HPDE6-E6E7 (cell line): Measurements from ENCODE around the gene INCENP.

ENCODE experiments used
- DNase-seq: peaks from one replicate; pipeline ENCODE4 v3.0.0; 2011; ENCODE audit warnings: missing footprints; ENCODE audit errors: extremely low spot score

Gene INCENP

DNA sequence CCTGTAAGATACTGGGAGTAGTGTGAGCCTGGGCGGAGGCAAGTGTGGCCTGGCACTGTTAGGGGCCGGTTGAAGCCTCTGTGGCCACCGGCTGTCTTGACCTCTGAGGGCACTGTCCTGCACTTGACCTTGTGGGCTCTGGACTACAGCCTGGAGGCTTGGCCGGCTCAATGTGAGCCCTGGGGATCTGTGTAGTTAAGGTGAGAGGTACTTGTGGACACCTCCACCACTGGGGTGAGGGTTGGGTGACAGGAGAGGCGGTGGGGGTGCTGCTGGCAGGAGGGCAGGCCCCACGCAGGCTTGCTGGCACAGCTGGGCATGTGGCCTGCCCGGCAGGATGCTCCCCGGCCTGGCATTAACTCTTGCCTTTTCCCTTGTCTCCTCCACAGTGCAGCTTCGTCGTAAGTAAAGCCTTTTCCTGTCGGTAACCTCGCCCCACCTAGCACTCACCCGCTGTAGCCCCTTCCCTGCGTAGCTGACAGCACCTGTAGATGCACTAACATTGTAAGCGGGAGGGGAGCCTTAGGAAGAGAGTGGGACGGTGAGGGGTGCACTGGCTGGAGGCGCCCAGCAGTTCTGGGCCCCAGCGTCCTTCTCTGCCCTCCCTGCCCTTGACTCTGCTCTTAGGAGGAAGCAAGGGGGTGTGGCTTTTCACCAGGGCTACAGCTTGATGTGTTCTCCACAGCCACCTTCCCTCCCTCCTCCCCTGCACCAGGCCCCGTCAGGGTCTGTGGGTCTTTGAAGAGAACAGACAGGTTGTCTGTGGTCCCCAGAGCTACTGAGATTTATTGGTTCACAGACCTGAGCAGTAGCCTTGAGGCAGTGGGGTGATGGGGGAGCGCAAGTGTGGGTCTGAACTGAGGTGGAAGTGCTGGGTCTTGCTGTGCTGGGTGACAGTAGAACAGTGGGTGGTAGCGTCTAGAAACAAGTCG, 17.6 kb downstream of the INCENP start:
- DNase-seq, result no peak

DNA sequence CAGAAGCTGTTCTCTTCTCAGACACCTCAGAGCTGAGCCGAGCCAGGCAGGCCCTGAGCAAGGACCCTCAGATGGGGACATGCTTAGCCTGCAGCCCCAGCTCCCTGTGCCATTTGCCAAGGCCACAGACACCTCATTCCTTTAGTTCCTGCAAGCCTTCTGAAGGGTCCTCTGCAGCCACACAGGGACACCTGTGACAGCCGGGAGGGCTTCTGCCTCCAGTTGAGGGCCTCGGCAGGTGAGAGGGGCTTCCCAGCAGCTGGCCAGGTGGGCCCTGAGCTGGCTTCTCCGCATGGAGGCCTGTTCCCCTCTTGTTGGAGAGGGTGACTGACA, 18.2 kb downstream of the INCENP start:
- DNase-seq, result no peak

DNA sequence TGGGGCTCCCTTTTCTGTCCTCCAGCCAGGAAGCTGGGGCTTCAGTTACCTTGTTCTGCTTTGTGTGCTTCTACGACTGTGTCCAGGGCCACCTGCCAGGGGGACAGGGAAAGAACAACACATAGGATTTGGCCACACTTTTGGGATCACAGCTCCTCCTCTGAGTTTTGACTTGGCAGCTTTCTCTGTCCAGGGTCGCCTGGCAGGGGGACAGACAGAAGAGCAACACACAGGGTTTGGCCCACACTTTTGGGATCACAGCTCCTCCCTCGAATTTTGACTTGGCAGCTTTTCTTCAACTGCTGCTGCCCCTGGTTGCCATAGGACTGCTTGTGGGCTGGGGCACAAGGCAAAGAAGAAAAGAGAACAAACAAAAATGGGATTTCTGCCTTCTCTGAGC, 19.1 kb downstream of the INCENP start:
- no peak for DNase-seq

DNA sequence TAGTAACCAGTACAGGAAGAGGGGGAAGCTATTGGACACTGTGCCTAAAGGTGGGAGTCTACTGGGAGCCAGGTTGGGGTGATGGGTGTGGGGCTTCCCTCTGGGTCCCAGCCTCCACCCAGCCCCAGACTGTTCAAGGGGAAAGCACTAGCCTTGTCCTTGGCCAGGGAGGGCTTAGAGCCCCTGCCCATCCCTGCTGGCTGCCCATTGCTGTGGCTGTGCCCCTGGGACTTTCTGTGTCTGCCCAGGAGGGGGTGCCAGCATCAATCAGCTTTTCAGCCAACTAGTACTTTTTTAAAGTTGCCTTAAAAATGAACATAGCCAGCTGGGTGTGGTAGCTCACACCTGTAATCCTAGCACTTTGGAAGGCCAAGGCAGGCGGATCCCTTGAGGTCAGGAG, 19.9 kb downstream of the INCENP start:
- DNase-seq, result no peak

DNA sequence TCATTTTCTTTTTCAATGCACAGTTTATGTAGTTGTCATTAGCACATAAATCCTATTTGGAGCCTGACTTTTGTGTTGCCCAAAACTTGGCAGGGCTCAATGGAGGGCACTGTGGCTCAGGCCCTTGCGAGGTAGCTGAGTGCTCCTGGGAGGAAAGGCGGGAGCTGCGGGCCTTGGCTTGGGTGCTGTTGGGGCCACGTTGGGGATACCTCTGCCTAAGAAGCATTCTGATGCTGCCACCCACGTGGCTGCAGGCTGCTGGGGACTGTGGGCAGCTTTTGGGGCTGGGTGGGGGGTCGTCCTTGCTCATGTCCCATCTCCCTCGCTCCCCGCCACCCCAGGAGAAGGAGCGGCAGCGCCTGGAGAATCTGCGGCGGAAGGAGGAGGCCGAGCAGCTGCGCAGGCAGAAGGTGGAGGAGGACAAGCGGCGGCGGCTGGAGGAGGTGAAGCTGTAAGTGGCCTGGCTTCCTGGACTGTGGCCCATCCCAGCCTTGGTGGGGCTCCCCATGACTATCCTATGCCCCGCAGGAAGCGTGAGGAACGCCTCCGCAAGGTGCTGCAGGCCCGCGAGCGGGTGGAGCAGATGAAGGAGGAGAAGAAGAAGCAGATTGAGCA, 20.9 kb downstream of the INCENP start:
- DNase-seq, result no peak

DNA sequence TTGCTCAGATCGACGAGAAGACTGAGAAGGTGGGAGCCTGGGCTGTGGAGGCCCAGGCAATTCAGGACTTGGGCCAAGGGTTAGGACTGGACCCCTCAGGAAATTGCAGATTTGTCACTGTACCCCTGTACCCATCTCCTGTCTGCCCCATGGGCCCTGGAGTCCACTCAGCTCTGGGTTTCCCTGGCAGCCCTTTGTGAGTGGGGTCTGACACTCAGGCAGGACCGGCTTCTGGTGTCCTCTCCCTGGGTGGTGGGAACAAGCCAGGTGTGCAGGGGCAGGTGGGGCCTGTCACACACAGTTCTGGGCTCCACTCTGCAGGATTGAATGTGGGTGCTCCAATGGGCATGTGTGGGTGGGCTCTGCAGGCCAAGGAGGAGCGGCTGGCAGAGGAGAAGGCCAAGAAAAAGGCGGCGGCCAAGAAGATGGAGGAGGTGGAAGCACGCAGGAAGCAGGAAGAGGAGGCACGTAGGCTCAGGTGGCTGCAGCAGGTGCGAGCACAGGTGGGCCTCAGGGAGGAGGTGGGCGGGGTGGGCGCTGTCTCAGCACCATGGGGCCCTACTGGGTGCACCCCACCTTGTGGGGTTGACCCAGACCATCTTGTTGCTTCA, 21.6 kb downstream of the INCENP start:
- no peak for DNase-seq

DNA sequence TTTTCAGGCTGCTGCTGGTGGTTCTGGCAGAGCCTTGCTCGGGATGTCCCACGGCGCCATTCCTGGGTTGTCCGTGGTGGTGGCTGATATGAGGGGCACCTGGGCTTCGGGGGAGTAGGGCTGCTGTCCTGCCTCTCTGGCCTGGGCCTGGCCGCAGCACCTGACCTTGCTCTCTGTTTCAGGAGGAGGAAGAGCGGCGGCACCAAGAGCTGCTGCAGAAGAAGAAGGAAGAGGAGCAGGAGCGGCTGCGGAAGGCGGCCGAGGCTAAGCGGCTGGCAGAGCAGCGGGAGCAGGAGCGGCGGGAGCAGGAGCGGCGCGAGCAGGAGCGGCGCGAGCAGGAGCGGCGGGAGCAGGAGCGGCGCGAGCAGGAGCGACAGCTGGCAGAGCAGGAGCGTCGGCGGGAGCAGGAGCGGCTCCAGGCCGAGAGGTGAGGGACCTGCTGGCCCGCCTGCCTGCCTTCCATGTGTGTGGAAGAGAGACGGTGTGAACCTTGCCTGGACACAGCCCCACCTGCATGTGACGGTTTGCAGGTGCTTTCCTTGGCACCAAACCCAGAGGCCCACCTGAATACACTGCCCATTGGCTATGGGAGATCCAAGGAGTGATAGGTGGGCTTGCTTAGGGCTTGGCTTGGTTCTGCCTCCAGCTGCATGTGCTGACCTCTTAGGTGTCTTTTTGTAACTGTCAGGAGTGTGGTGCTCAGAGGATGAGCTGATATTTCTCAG, 22.8 kb downstream of the INCENP start:
- no peak for DNase-seq

DNA sequence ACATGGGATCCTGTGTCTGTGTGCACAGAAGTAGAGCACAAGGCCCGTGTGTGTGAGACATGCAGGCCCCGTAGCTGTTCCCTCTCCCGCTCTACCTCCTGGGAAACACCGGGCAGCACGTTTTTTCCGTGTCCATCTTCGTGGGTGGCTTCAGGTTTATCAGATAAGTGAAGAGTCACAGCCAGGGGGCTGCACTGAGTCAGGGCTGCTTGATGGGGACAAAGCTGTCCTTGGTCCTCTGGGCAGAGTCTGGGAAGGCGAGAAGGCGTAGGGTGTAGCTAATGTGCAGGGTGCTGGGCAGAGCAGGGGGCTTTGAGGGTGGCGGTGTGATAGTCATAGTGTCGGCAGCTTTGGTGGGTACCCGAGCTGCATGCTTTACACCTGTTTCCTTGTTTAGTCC, 23.7 kb downstream of the INCENP start:
- no peak for DNase-seq

DNA sequence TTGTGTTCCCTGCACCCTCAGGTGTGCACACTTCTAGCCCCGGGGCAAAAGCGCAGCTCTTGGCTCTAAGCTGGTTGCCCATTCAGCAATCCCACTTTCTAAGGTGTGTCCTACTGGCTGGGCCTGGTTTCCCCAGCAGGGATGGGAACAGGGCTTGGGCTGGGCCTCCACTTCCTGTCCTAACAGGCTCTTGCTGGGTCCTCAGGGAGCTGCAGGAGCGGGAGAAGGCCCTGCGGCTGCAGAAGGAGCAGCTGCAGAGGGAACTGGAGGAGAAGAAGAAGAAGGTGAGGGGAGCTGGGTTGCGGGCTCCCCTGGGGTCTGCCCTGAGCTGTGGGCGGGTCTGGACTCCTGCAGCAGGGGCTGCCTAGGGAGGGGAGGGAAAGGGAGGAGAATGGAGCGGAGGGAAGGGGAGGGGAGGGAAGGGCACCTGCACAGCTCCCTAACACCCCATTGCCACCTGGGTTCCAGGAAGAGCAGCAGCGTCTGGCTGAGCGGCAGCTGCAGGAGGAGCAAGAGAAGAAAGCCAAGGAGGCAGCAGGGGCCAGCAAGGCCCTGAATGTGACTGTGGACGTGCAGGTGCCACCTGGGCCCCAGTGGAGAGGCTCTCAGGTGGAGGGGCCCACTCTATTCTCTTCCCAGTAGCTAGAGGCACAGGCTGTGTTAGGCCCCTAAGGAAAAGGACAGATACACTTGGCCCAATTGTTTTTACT, 24.6 kb downstream of the INCENP start:
- no peak for DNase-seq

DNA sequence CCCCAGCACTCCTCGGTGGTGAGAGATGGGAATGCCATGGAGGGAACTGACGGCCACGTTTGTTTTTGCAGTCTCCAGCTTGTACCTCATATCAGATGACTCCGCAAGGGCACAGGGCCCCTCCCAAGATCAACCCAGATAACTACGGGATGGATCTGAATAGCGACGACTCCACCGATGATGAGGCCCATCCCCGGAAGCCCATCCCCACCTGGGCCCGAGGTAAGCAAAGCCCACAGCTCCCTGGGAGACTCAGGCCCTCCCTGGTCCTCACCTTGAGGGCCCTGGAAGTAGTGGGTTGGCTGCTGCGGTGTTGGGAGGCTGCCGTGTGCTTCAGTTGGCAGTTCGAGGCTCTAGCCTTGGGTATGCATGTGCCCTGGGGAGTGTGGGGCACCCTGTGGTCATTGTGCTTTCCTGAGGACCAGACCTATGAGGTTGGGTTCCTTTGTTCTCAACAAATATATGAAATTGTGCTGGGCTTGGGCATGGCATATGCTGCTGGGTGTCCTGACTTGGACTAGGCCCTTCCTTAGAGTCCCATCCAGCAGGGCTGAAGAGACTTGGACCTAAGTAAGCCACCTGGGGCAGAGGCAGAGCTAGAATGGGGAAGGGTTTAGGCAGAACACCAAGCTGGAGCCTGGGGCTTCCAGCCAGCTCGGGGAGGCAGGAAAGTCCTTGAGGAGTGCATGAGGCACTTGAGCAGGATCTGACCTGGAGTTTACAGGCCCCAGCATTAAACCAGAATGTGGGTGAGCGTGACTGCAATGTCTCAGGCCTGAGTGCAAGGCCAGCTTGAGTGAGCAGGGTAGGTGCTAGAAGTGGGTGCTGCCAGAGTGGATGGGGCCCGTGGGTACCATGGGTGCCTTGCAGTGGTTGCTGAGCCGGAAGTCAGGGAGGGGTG, 26.4 kb downstream of the INCENP start:
- DNase-seq, result no peak

DNA sequence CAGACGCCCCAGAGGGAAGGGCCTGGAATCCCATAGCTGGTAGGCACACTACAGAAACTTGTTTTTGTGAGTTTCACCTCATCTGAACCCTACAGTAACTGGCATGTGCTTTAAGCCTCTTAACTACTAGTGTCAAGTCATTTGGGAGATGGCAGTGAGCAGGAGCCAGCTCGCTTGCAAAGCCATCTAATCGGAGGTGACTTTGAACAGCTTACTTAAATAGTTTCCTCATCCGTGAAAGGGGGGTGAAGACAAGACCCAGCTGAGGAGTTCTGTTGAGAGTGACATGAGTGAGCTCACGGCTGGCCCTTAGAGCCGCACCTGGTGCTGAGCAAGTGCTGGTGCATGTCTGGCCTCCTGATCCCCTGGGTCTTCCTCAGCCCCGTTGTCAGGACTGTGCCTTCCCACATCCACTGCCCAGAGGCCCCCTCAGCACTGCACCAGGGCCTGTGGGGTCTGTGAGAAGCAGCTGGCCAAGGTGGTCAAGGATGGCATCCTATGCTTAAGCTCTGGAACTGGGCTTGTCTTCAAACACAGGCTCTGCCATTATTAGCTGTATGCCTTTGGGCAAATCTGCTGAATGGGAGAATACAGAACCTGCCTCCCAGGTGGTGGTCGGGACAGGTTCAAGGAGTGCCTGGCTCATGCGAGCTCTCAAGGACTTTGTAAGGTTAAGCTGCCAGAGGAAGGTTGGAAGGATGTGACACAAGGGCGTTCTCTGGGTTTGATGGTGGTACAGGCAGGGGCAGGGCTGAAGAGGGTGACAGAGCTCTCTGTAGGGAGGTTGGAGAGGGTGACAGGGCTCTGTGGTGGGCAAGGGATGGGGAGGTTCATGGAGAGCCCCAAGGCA, 27.3 kb downstream of the INCENP start:
- DNase-seq, result no peak

DNA sequence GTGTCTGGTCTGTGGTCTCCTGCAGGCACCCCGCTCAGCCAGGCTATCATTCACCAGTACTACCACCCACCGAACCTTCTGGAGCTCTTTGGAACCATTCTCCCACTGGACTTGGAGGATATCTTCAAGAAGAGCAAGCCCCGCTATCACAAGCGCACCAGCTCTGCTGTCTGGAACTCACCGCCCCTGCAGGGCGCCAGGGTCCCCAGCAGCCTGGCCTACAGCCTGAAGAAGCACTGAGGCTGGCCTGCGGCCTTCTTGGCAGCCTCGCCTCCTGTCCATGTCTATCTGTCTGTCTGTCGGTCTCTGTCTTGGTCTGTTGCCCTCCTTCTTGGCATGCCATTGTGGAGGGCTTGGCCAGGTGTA, 27.9 kb downstream of the INCENP start:
- no peak for DNase-seq

DNA sequence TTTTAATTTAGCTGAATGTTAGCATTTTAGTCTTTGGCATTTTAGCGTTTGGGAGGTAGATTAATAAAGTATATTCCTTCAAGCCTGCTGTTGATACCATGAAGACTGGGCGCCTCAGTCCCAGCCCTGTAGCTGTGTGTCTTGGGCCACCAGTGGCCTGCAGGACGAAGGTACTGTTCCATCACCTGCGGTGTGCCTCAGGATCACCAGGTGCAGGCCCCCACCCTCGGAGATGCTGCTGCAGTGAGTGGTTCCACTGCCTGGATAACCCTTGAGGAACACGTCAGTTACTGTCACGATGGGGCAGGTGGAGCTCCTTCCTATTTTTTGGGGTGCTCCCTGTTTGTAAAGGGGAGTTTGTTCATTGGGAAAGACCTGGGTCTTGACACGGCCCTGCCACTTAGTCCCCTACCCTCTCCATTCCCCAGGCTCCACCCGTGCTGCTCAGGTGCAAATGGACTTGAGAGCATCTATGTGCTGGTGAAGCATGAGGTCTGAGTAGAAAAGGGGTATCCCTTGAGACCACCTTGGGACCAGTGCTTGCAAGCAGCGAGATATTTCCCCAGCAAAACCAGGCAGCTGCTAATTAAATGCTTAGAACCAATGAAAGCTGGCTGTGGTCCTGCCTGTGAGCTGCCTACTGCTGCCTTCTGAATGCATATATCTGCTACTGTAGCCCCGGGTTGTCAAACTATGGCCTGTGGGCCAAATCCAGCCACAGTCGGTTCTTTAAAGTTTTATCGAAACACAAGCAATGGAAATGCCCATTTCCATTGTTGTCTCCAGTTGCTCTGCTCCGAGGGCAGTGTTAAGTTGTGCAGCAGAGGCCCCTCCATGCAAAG, 28.7 kb downstream of the INCENP start:
- DNase-seq, result no peak

DNA sequence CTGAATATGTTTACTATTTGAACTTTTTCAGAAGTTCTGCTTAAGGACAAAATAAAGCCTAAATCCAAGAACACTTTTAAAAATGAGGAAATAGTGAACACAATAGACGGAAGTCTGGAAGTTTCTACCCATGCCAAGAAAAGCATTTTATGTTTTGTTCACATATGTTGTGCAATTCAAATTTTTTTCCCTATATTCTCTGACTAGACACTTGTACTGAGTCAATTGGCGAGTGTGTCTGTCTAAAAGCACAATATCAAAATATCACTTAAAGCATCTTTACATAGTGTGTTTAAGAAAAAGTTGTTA, 29.2 kb downstream of the INCENP start:
- DNase-seq, result no peak

DNA sequence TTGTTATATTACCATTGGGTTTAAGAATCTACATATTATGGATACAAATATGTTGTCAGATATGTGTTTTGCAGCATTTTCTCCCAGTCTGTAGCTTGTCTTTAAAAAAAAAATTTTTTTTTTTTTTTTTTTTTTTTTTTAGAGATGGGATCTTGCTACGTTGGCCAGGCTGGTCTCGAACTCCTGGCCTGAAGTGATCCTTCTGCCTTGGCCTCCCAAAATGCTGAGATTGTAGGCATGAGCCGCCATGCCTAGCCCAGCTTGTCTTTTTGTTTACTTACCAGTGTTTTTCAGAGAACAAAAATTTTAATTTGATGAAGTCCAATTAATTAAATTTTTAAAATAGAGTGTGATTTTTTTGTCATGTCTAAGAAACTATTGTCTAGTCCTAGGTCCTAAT, 29.8 kb downstream of the INCENP start:
- no peak for DNase-seq

DNA sequence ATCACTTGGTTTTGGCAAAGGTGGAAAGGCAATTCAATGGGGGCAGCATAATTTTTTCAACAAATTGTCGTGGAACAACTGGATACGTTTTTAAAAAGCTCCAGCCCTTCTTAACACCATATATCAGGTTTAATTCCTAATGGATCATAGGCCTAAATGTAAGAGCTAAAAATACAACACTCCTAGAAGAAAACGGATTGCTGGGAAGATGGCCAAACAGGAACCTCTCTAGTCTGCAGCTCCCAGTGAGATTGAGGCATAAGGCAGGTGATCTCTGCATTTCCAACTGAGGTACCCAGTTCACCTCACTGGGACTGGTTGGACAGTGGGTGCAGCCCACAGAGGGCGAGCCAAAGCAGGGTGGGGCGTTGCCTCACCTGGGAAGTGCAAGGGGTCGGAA, 33.8 kb downstream of the INCENP start:
- DNase-seq, result no peak

DNA sequence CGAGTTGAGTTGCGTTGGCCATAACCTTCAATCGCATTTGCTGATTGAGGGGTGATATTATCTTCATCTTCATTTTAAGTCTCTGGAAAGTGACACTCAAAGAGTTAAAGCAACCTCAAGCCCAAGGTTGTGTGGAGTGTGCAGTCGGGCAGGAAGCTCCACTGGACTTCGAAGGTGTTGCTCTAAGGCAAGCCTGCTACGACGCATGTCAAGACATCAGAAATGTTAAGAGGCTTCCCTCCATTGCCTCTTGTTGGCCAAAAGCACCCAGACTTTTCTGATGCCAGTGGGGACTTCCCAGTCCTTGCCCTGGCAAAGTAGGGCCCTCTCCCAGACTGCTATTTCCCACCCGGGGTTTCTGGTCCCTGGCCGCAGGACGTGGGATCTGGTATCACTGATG, 42.6 kb downstream of the INCENP start:
- no peak for DNase-seq

DNA sequence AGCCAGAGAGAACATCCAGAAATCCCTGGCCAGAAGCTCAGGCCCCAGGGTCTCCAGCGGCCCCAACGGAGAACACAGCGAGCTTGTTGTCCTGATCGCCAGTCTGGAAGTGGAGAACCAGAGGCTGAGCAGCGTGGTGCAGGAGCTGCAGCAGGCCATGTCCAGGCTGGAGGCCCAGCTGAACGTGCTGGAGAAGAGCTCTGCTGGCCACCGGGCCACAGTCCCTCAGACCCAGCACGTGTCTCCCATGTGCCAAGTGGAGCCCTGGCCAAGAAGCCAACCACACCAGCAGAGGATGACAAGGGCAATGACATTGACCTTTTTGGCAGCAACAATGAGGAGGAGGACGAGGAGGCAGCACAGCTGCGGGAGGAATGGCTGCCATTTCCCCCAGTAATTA, 45.6 kb downstream of the INCENP start:
- DNase-seq, result no peak

DNA sequence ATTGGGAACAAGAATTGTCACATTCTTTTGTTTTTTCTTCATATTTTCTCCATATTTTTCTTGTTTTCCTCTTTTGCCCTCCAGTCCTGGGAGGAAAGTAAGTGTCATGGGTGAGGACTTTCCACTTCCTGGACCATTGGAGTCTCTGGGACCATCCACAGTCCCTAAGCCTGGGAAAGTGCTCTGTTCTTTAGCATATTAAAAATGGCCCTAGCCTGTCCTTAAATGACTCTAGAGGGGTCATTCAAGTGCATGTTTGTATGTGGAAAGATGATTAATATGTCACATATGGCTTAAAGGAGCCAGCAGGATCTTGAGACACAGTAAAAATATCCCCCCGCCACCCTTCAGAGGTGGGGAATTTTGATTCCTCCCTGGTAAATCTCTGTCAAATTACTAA, 46.1 kb downstream of the INCENP start:
- no peak for DNase-seq
